Measurements from ENCODE around the gene TP53I13.

DNA sequence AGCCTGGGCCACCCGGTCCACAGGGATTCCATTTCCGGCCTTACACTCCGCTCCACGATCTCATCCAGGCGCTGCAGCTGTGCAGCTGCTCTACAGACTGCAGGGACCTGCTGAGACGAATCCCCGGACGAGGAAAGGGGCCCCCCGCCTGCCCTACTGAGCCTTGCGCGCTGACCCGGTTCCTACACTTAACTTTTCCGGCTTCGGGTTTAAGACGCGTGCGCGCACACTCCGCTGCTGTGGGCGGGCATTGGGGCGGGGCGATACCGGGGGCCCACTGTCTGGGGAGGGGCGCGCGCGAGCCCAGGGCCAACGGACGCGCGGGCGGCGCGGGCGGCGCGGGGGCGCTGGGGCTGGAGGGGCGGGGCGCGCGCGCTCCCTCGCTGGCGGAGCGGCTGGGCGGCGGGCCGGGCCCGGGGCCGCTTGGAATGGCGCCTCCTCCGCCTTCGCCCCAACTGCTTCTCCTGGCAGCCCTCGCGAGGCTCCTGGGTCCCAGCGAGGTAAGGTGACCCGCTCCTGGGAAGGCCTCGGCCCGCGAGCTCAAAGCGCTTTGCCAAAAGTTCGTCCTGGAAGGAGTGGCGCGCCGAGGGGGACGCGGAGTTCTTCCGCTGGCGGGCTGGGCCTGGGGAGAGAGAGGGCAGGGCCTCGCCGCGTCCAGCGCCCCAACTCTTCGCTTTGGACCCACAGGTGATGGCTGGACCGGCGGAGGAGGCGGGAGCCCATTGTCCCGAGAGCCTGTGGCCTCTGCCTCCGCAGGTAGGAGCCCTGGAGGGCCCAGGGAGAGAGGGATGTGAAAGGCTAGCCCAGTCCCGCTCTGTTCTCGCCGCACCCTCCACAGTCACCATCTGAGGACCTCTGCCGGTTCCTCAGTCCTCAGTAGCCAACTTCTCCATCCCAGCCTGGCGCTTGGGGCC is at the start of gene TP53I13:
- TF ChIP-seq POLR2AphosphoS5 (IDR thresholded peaks at IDR 0.05; ENCODE audit: borderline replicate concordance, low read depth, low read length) (peak; percentile 85), EZH2 (IDR thresholded peaks at IDR 0.05) (no peak)

All from SK-N-MC (cell line).